ENCODE data around the gene SPECC1. TPM values are rescaled to one million over a fixed set of nuclear protein-coding genes. Genes with fewer than 3 reads are reported as not detected.

The SPECC1 gene
- total RNA-seq, 1 donor from 2014 or later = 12.9 TPM

GRCh38 chr17:20122254-20122879 lies 113.2 kb downstream of the SPECC1 start:
- DNase-seq (ENCODE audit: extremely low read depth, low read depth, low spot score) = no peak

DNA sequence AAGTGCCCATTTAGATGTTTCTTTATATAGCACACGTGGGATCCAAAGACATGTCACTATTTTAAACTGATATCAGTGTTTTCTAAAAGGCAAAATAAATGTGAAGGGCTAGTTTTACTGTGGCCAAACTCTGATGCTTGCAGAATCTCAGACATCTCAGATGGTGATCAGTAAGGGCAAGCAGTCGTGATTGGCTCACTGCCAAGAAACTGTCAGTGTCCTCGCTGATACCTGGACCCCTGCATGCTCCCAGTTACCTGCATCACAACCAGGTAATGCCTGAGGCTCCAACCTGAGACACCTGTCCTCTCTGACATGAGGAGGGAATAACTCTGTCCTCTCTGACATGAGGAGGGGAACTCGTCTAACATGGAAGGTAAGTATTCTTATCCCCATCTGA lies 114.0 kb downstream of the SPECC1 start:
- DNase-seq (ENCODE audit: extremely low read depth, low read depth, low spot score) = no peak

DNA sequence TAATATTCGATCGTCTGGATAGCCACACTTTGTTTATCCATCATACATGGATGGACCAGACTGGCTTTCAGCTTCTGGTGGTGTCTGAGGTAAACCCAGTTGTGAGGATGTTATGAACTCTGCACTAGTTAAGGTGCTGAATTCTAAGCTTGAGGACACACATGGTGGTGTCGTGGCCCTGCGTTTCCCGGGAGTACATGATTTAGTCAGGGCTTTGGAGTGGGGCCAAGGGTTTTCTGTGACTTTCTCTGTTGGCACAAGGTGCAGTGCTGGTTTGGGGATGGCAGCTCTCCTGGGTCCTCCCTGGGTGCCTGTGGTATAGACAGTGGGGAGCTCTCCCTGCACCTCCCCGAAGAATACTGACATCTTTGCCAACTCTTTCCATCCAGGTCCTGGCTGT lies 116.6 kb downstream of the SPECC1 start:
- DNase-seq (ENCODE audit: extremely low read depth, low read depth, low spot score) = no peak

- DNase-seq (ENCODE audit: extremely low read depth, low read depth, low spot score) = no peak
These were observed 118.3 kb downstream of the SPECC1 start for GRCh38 chr17:20127360-20128035.

DNA sequence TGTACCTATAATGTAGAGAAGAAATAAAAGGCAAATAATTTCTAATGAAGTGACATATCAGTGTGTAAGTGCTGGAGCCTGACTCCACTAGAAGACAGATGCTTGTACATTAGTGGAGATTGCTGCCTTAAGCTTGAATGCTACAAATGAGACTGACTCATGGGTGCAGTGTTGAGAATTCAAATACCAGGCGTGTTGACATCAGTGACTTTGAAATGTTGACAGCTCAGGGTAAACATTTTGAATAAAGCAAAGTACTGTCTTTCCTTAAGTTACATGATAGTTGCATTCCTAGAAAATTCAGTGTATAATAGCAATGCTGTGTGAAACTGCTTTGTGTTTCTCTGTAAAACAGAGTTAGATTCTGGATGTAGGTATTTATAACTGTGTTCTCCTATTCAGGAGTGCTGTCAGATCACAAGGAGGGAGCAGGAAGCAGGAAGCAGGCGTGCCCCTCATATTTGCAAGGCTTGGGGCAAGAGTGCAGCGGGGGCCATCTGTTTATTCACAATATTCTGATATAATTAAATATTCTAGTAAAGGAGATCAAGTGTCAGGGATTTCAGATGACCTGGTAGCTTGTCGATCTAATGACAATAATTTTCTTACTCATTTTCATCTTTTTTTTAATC lies 119.0 kb downstream of the SPECC1 start:
- no peak for DNase-seq (ENCODE audit: extremely low read depth, low read depth, low spot score)

DNA sequence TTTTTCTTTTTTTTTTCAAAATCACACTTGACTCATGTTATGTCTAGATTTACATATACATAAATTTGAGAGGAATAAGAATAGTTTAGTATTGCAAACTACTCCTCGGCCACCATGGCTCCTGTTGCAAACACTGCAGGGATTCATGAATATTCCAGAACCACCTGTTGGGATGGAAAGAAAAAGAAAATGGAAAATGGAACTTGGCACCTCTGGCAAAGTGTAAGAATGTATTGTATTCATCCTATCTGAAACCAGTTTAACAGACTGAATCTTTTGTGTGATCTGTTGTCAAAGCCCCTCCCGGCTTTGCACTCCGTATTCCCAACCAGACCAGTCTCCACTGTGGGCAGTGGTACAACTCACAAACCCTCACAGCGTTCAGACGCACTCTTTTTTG lies 124.4 kb downstream of the SPECC1 start:
- DNase-seq (ENCODE audit: extremely low read depth, low read depth, low spot score) = no peak

GRCh38 chr17:20141198-20141972 lies 132.2 kb downstream of the SPECC1 start:
- DNase-seq (ENCODE audit: extremely low read depth, low read depth, low spot score) = no peak

DNA sequence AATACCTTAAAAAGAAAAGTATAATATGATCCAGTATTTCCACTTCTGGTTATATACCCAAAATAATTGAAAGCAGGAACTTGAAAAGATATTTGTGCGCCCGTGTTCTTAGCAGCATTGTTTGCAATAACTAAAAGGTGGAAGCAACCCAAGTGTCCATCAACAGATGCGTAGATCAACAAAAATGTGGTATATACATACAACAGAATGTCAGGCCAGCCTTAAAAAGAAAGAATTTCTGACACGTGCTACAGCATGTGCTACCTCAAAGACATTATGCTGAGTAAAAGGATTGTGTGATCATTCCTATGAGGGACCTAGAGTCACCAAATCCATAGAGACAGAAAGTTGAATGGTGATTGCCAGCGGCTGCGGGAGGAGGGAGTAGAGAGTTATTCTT lies 133.1 kb downstream of the SPECC1 start:
- DNase-seq (ENCODE audit: extremely low read depth, low read depth, low spot score) = no peak

GRCh38 chr17:20143740-20144139 lies 134.6 kb downstream of the SPECC1 start:
- no peak for DNase-seq (ENCODE audit: extremely low read depth, low read depth, low spot score)

GRCh38 chr17:20145567-20145966 lies 136.4 kb downstream of the SPECC1 start:
- no peak for DNase-seq (ENCODE audit: extremely low read depth, low read depth, low spot score)

DNA sequence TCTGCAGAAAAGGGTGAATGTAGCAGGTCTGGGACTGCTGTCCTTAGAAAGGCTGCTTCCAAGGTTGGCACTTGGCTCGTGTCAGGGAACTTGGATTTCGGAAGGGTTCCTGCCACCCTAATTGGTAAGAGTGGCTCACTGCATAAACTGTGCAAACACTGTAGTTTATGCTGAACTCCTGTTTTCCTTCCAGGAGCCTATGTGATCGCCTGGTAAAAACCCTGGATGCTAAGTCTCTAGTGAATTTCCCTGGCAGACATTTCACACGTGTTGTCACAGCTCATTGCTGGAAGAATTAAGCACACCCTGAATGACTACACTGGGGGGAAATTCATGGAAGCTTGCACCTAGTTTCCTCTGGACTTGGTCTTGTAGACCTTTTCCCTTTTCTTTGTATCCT lies 140.1 kb downstream of the SPECC1 start:
- DNase-seq (ENCODE audit: extremely low read depth, low read depth, low spot score) = no peak

DNA sequence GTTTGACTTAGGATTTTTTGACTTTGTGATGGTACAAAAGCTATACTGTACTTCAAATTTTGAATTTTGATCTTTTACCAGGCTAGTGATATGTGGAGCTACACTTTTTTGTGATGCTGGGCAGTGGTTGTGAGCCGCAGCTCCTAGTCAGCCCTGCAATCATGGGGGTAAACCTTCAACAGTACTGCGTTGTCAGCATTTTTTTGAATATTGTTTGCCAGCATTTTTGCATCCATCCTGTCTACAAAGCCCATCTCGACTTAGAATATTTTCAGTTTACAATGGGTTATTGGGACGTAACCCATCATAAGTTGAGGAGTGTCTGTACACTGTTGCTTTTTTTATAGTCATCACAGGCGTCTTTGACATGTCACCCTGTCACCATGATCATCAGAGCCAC lies 142.0 kb downstream of the SPECC1 start:
- DNase-seq (ENCODE audit: extremely low read depth, low read depth, low spot score) = no peak

- DNase-seq (ENCODE audit: extremely low read depth, low read depth, low spot score) = no peak
These were observed 144.1 kb downstream of the SPECC1 start for GRCh38 chr17:20153231-20153630.

DNA sequence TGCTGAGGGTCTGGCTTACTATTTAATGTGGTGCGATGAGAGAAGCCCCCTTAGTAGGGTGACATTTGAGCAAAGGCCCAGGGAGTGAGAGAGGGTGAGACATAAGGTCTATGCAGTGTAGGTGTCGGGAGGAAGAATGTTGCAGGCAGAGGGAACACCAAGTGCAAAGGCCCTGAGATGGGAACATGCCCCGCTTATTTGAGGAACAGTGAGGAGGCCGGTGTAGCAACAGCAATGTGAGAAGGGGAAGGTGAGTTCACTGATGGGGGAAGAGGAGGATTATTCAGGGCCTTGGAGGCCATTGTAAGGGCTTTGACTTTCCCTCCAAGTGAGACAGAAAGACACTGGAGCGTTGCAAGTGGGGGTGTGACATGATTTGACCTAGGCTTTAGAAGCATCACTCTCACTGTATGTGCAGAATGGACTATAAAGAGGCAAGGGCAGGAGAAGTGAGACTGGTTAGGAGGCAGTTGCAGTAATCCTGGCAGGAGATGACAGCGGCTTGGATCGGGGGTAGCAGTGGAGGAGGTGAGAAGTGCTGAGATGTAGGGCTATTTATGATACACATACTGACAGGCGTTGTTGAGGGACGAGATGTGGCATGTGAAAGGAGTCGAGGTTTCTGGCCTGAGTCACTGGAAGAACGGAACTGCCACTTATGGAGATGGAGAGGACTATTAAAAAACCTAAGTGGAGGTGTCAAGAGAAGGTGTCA lies 145.3 kb downstream of the SPECC1 start:
- no peak for DNase-seq (ENCODE audit: extremely low read depth, low read depth, low spot score)

- peak; percentile 25 for DNase-seq (ENCODE audit: extremely low read depth, low read depth, low spot score)
These were observed 146.4 kb downstream of the SPECC1 start for GRCh38 chr17:20155258-20156195.

DNA sequence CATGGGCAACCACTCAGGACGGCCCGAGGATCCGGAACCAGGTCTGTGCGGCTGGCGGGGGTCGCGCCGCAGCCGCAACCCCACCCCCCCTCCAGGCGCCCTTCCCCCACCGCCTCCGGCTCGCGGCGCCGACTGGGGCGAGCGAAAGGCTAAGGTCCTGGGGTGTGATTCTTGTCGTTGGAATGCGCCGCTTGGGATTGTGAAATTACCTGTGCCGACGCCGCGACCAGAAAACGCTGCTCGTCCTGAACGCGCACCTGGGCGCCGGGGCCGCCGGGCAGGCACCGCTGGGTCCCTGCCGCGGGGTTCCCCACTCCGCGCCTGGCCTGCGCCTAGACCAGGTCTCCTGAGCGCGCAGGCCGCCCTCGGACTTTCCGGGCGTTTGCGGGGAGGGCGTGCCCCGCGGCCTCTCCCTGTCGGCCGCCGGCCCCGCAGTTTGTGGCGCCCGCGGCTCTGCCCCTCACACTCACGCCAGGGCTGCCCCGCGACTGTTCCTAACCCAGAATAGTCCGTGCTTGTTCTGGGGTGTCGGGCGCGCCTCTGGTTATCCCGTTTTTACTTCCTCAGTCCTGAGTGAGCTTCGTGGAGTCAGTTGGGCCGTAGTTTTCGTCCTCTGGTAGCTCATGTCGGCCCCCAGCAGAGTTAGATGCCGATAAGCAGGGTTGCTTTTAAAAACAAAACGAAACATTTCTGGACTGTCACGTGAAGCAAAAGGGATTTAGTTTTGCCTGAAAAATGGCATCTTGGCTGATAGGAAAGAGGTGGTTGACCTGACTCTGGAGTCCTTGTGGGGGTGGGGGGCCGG lies 147.2 kb downstream of the SPECC1 start:
- DNase-seq (ENCODE audit: extremely low read depth, low read depth, low spot score) = no peak

DNA sequence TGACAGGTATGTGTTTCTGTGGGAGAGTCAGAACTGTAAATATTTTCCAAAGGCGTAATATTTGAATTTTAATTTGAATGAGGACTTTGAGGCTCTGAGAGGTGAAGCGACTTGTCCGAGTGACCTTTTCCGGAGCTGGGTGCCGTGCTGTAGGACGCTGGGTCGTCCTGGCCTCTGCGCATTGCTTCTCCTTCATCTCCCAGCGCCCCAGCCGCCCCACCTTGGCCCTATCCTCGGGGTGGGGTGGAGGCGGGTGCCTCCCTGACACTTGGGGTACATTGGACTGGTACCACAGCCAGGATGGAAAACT lies 147.8 kb downstream of the SPECC1 start:
- DNase-seq (ENCODE audit: extremely low read depth, low read depth, low spot score) = no peak

GRCh38 chr17:20158580-20158979 lies 149.4 kb downstream of the SPECC1 start:
- no peak for DNase-seq (ENCODE audit: extremely low read depth, low read depth, low spot score)

GRCh38 chr17:20159406-20160069 lies 150.4 kb downstream of the SPECC1 start:
- DNase-seq (ENCODE audit: extremely low read depth, low read depth, low spot score) = no peak
